NK-92 (cell line): Measurements from ENCODE around the gene RRAGC.

ENCODE experiments used
- DNase-seq: peaks from one replicate; lab custom pipeline; 2025; ENCODE audit not compliant: unreplicated experiment; lab: John Stamatoyannopoulos, UW

The RRAGC gene

GRCh38 chr1:38859561-38860453 is at the start of gene RRAGC:
RRAGC (minus strand) TSS chr1:38859772; CDS start chr1:38859646, 126 bp downstream.
- peak; percentile 96 for DNase-seq

GRCh38 chr1:38908821-38909220 is 49.2 kb upstream of the RRAGC start:
- DNase-seq = no peak

- no peak for DNase-seq
Measured at GRCh38 chr1:38905985-38906384, 46.4 kb upstream of the RRAGC start.

- DNase-seq = no peak
Measured at GRCh38 chr1:38899560-38899959, 40.0 kb upstream of the RRAGC start.

- DNase-seq = no peak
Measured at GRCh38 chr1:38898653-38899230, 39.2 kb upstream of the RRAGC start.

- no peak for DNase-seq
Measured at GRCh38 chr1:38896169-38896568, 36.6 kb upstream of the RRAGC start.

- no peak for DNase-seq
Measured at GRCh38 chr1:38892976-38893375, 33.4 kb upstream of the RRAGC start.

- DNase-seq = no peak
Measured at GRCh38 chr1:38891753-38892152, 32.2 kb upstream of the RRAGC start.

GRCh38 chr1:38889589-38889988 is 30.0 kb upstream of the RRAGC start:
- DNase-seq = no peak

GRCh38 chr1:38888423-38889333 is 29.1 kb upstream of the RRAGC start:
- no peak for DNase-seq

GRCh38 chr1:38885092-38885491 is 25.5 kb upstream of the RRAGC start:
- DNase-seq = no peak

- DNase-seq = no peak
Measured at GRCh38 chr1:38881487-38881886, 21.9 kb upstream of the RRAGC start, which contains the start of gene GJA9. GJA9 (minus strand) TSS chr1:38881587; CDS start chr1:38876098, 5,489 bp downstream.

- no peak for DNase-seq
Measured at GRCh38 chr1:38875811-38876210, 16.2 kb upstream of the RRAGC start.

GRCh38 chr1:38873027-38873969 is 13.7 kb upstream of the RRAGC start, which contains the start of gene MYCBP:
MYCBP (minus strand) TSS chr1:38873348; CDS start chr1:38873305, 43 bp downstream.
- DNase-seq = peak; percentile 92

- DNase-seq = no peak
Measured at GRCh38 chr1:38872401-38873026, 12.9 kb upstream of the RRAGC start.

- DNase-seq = no peak
Measured at GRCh38 chr1:38870996-38871395, 11.4 kb upstream of the RRAGC start.

- DNase-seq = no peak
Measured at GRCh38 chr1:38867208-38867607, 7.6 kb upstream of the RRAGC start.

- DNase-seq = no peak
Measured at GRCh38 chr1:38865112-38865715, 5.6 kb upstream of the RRAGC start.

- no peak for DNase-seq
Measured at GRCh38 chr1:38860454-38860795, 853 bp upstream of the RRAGC start.
